Epithelial cell of proximal tubule (primary cell): ENCODE measurements around the gene CD9. TPM values are rescaled to one million over a fixed set of nuclear protein-coding genes. Genes with fewer than 3 reads are reported as not detected.

Experiments used
- DNase-seq: peaks from one replicate; pipeline ENCODE4 v3.0.0-alpha.2; 2011; ENCODE audit warnings: low read depth
- H3K4me3 ChIP-seq: 2 replicates; pipeline ENCODE4 v1.5.1; 2011; ENCODE audit warnings: low read depth, mild to moderate bottlenecking, low read length
- total RNA-seq: library from RNA; depleted of rRNA; stranded (reverse); fragments of >200 nt; gene quantifications from 2 replicates; pipeline ENCODE4 v1.2.3, GENCODE V29; 2015
- TF ChIP-seq, protein P1 (sequence below): conservative IDR thresholded peaks from 2 replicates; pipeline ENCODE4 v1.5.1; 2012; ENCODE audit warnings: low read depth, mild to moderate bottlenecking, low read length

The CD9 gene
- total RNA-seq, 1 donor from 2014 or later, result 284 TPM

GRCh38 chr12:6231359-6232268, 31.4 kb downstream of the CD9 start:
- TF ChIP-seq, protein P1, sequence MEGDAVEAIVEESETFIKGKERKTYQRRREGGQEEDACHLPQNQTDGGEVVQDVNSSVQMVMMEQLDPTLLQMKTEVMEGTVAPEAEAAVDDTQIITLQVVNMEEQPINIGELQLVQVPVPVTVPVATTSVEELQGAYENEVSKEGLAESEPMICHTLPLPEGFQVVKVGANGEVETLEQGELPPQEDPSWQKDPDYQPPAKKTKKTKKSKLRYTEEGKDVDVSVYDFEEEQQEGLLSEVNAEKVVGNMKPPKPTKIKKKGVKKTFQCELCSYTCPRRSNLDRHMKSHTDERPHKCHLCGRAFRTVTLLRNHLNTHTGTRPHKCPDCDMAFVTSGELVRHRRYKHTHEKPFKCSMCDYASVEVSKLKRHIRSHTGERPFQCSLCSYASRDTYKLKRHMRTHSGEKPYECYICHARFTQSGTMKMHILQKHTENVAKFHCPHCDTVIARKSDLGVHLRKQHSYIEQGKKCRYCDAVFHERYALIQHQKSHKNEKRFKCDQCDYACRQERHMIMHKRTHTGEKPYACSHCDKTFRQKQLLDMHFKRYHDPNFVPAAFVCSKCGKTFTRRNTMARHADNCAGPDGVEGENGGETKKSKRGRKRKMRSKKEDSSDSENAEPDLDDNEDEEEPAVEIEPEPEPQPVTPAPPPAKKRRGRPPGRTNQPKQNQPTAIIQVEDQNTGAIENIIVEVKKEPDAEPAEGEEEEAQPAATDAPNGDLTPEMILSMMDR, result no peak
- DNase-seq, result no peak
- H3K4me3 ChIP-seq, result no peak overlapping the region

DNA sequence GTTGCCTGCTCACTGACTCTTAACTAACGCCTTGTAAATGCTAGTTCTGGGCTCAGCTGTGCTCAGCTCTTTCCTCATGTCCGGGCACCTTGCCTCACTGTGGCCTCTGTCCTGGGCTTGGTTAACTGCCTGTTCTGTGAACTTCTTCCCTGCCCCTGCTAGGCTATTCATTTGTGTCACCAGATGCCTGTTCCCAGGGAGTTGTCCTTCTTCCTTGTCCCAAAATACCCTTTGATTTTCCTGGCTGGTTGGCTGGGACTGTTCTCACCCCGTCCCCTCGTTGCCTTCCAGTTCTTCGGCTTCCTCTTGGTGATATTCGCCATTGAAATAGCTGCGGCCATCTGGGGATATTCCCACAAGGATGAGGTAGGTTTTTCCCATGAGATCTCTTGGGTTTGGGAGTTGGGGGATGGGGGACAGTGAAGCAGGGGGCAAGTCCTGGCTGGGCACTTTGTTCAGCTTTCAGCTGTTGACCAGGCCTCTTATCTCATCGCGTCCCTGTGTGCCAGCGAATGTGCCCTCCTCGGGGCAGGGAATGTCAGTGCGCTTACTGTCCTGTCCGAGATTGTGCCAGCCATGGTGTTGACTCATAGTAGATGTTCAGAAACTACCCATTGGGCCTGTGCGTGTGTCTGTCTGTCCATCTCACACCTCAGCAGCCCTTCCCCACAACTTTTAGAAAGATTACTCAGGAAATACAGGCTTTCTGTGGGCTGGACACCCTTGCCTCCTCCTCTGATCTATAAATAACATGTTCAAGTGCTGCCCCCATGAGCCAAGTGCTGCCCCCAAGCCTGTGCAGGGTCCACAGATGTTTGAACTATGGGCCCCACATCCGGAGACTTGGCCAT, 33.1 kb downstream of the CD9 start:
- H3K4me3 ChIP-seq, result no peak overlapping the region

DNA sequence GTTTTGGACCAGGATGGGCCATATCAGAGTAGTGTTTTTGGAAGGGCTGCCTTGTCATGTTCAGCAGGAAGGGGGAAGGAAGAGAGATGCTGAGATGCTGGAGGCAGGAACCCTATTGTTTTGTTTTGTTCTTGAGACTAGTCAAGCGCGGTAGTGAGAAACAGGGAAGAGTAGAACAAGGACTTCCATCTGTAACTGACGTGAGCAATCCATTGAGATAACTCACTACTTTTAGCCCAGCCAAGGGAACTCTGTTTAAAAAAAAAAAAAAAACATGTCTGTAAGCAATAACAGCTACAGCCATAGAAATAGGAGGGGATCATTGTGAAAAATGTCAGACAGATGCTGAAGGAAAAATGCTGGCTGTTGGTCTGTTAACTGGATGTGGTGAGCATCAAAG, 34.0 kb downstream of the CD9 start:
- no peak for DNase-seq
- TF ChIP-seq, protein P1, result no peak
- no peak overlapping the region for H3K4me3 ChIP-seq

More for the DNA sequence above, 33.1 kb downstream of the CD9 start:
- no peak for DNase-seq
- TF ChIP-seq, protein P1, result peak; percentile 16

DNA sequence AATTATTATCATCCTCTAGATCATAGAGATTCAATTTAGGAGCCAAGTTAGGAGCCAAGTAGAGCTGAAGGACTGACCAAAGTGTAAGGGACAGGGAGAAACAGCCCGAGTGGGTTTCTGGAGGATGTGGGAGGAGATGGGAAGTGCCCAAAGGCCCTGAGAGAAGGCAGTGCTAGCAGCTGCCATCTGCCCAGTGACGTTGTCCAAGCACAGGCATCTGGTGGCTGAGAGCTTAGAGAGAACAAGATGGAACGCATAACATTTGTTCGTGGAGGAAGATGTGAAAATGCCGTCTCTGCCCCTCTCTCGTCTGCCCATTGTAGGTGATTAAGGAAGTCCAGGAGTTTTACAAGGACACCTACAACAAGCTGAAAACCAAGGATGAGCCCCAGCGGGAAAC, 34.7 kb downstream of the CD9 start:
- no peak overlapping the region for H3K4me3 ChIP-seq
- TF ChIP-seq, protein P1, result no peak
- no peak for DNase-seq

GRCh38 chr12:6235499-6235898, 35.3 kb downstream of the CD9 start:
- TF ChIP-seq, protein P1, result no peak
- no peak overlapping the region for H3K4me3 ChIP-seq
- DNase-seq, result no peak

- no peak for DNase-seq
- no peak overlapping the region for H3K4me3 ChIP-seq
- TF ChIP-seq, protein P1, result no peak
Measured at GRCh38 chr12:6235906-6236640, 35.9 kb downstream of the CD9 start.
